Measurements from ENCODE around the gene ARL13A. TPM values are rescaled to one million over a fixed set of nuclear protein-coding genes. Genes with fewer than 3 reads are reported as not detected.

Gene ARL13A
- total RNA-seq = not detected

GRCh38 chrX:100969408-100969807 is at the start of gene ARL13A:
TSS of gene ARL13A (plus strand) at chrX:100969708. CDS start at chrX:100973690, 3,982 bp downstream.
- DNase-seq (ENCODE audit: low spot score in 2 of 2) = no peak
- TF ChIP-seq CTCF (IDR thresholded peaks at IDR 0.05) (no peak), POLR2A (IDR thresholded peaks at IDR 0.05) (no peak)
- H3K4me3 ChIP-seq (ENCODE audit: low read depth, poor library complexity, severe bottlenecking) = no peak within 1 kb of the TSS
- 75 to 94% methylated on average over 2 of the region's 2 CpGs for WGBS, 2 donors
- intact Hi-C loops (cut with DNase I; ENCODE audit: low total_unique reads) = no loop called here

GRCh38 chrX:100924375-100924774 is 45.1 kb upstream of the ARL13A start:
- no peak overlapping the region for H3K4me3 ChIP-seq (ENCODE audit: low read depth, poor library complexity, severe bottlenecking)
- no peak for DNase-seq (ENCODE audit: low spot score in 2 of 2)
- intact Hi-C loops (cut with DNase I; ENCODE audit: low total_unique reads) = no loop called here
- 67 to 85% methylated on average over 3 of the region's 3 CpGs for WGBS, 2 donors
- TF ChIP-seq POLR2A (IDR thresholded peaks at IDR 0.05) = no peak
- no peak for TF ChIP-seq CTCF (IDR thresholded peaks at IDR 0.05)

DNA sequence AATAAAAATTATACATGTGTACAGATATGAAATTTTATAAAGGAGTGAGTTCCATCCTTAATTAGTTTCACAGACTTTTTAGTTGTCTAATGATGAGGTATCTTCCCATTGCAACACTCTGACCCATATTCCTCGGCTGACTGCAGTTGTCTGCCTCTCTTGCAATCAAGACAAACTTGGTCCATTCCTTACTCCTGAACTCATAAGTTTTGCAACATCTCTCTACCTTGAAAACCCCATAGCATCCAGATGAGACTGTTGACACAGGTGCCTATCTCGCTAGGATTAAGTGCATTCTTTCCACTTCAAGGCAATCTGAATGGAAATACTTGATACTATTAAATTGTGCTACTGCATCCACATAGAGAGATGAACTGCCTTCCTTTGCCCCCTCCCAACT is 43.1 kb upstream of the ARL13A start:
- intact Hi-C loops (cut with DNase I; ENCODE audit: low total_unique reads) = no loop called here
- TF ChIP-seq CTCF (IDR thresholded peaks at IDR 0.05) = no peak
- no peak overlapping the region for H3K4me3 ChIP-seq (ENCODE audit: low read depth, poor library complexity, severe bottlenecking)
- DNase-seq (ENCODE audit: low spot score in 2 of 2) = no peak
- WGBS, 2 donors = 71 to 73% methylated on average over 2 of the region's 2 CpGs

- H3K4me3 ChIP-seq (ENCODE audit: low read depth, poor library complexity, severe bottlenecking) = peak within 1 kb of the TSS; percentile 15
- 0 to 37% methylated on average over 7 to 51 of the region's 51 CpGs for WGBS, 2 donors
- no peak for TF ChIP-seq CTCF (IDR thresholded peaks at IDR 0.05)
- DNase-seq (ENCODE audit: low spot score in 2 of 2) = peak in 1 of 2 donors; percentile 14
- intact Hi-C loops (cut with DNase I; ENCODE audit: low total_unique reads) = no loop called here
These were observed 40.6 kb upstream of the ARL13A start, which contains the start of gene XKRX for GRCh38 chrX:100928660-100929613. TSS of gene XKRX (minus strand) at chrX:100928917. CDS start at chrX:100928304, 613 bp downstream.

- TF ChIP-seq POLR2A (IDR thresholded peaks at IDR 0.05) (no peak), CTCF (IDR thresholded peaks at IDR 0.05) (no peak)
- H3K4me3 ChIP-seq (ENCODE audit: low read depth, poor library complexity, severe bottlenecking) = no peak overlapping the region
- 79 to 86% methylated on average over 4 of the region's 4 CpGs for WGBS, 2 donors
- no peak for DNase-seq (ENCODE audit: low spot score in 2 of 2)
- intact Hi-C loops (cut with DNase I; ENCODE audit: low total_unique reads) = no loop called here
These were observed 38.1 kb upstream of the ARL13A start for GRCh38 chrX:100931218-100931924.
